HG03520 (cell line): ENCODE data around the gene TRA2A.

Experiments used
- ATAC-seq: cut with Tn5 transposase; IDR thresholded peaks from one replicate; pipeline ENCODE4 v1.9.1; 2021; ENCODE audit warnings: mild to moderate bottlenecking, moderate library complexity; ENCODE audit not compliant: unreplicated experiment

The TRA2A gene

DNA sequence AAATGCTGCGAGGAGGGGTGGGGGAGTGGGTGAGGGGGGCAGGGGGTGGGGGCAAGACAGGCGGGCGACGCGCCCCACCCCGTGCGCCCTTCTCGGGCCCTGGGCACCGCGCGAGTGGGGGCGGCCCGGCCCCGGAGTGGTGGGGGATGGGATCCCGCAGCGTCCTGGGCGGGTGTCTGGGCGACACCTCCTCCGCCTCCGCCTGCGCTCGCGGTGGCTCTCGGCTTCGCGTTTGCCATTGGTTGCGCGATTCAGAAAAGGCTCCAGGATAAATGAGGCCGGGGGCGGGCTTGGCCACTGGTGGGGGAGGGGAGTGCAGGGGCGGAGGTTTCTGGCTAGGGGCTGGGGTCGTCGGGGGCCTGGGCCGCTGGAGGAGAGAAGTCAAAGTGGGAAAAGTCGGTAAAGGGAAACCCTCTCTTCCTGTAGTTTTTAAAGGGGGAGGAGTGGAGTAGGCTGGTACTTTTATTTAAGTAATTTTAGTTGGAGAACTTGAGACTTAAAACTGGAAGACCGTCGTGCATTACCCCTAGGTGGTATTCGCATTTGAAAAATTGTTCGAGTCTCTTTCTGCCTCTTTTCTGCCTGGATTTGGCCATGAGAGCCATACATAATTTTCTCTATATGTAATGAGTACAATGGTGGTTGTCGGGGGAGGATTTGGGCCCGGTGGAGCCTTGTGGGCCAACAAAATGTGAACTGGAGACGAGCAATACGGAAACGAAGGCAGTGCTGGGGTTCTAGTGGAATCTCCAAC, 60.5 kb downstream of the TRA2A start:
- ATAC-seq, result peak; percentile 33

DNA sequence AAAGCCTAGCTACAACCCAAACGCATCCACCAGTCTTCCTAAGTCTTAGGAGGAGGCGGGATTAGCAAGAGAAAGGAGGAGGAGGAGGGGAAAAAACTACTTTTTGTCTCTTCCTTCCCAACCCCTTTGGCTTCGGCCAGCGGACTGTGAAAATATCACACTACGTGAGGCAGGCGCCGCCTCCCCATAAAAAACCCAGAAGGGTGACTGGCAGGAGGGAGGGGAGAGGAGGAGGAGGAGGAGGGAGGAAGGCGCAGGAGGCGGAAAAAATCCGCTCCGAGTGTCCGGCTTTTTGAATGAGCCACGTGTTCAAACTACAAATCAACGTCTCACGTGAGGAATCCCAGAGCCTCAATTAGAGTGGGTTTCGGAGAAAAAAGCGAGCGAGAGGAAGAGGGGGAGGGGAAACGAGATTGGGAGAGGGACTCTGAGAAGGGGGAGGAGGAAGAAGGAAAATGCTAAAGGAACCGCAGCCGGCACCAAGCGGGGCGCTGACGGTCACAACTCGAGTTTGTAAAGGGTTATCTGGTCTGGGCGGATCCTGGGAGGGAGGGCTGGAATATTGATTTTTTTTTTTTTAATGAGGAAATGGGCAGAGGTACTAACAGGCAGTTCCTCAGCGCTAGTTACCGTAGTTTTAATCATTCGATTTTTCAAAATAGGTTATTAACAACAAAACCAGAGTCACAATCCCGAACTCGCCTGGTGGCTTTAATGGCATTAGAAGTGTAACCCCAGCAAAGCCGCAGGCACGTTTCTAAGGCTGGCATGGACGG, 61.3 kb downstream of the TRA2A start, which contains the start of gene IGF2BP3:
TSS of gene IGF2BP3 (minus strand) at position 162 of the 776 bp plus-strand sequence. CDS start 381 bp downstream, outside the sequence.
- no peak for ATAC-seq

- no peak for ATAC-seq
Observed at GRCh38 chr7:23469961-23470250, 61.9 kb downstream of the TRA2A start.

- ATAC-seq, result no peak
Observed at GRCh38 chr7:23469150-23469960, 62.4 kb downstream of the TRA2A start.

GRCh38 chr7:23468526-23469149, 63.1 kb downstream of the TRA2A start:
- no peak for ATAC-seq

- no peak for ATAC-seq
Observed at GRCh38 chr7:23467806-23468525, 63.8 kb downstream of the TRA2A start.

DNA sequence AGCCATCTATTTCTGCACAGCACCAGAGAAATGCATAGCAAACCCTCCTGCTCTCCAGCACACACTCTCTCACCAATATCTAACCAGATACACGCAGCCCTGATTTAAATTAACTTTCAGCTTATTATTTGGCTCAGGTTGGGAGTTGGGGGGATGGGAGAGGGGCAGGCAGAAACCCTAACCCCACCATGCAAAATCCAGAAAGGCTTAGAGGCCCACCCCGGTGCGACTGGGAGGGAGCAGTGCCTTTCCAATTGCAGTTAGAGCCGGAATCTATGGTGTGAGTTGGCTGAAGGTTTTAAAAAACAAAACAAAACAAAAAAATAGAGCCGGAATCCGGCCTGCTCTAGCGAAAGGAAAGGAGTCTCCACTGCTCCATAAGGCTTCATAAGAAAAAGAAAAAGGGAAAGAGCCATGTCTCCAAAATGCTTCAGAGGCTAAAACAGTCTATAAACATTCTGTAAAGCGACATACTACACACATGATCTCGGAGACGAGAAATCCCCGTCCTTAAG, 64.4 kb downstream of the TRA2A start:
- ATAC-seq, result no peak

DNA sequence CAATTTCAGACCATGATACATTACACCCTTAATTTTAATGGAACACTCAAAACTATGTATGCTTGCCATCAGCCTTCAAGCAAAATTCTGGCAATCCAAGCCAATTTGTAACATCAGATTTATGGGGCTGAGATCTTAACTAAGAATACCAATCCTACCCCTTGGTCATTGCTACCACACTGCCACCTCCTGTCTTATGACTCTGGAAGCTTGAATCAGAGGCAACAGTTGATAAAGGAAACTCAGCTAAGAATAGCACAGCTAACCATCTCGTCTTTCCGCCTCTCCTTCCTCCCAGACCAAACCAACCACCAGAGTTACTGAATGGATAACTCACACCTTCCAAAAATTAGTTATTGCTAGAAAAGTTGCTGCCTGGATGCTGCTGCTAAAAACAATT, 68.9 kb downstream of the TRA2A start:
- no peak for ATAC-seq

DNA sequence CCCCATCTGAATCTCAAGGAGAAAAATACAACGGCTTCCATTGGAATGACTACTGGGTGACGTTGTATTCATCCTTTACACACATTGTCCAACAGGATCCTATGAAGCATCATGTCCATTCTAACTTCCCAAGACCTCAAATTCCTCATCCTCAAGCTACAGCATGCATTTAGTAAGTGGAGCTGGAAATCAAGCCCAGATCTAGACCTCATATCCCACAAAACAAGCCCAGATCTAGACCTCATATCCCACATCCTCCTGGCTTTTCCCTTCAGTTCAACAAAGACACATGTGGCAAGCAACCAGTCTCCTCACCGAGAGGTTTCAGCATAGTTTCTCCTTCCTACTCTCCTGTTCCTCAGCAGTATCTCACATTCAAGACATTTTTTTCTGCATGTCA, 73.7 kb downstream of the TRA2A start:
- ATAC-seq, result no peak

DNA sequence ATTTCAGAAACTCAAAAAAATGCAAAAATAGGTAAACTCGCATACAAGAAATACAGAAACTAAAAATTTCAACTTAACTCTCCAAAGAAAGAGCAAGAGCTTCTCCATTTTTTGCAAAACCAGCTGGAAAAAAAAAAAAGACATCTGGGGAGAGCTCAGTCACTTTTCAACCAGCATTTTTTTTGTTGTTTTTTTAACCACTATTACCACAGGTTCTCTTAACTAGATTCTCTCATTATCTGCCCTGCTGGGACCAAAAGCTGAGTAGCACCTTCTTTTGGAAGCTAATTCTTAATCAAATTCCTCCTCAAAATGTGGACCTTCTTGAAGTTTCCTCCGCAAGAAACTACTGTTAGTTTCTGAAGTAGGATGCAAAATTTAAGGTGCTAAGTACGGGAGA, 75.7 kb downstream of the TRA2A start:
- no peak for ATAC-seq

DNA sequence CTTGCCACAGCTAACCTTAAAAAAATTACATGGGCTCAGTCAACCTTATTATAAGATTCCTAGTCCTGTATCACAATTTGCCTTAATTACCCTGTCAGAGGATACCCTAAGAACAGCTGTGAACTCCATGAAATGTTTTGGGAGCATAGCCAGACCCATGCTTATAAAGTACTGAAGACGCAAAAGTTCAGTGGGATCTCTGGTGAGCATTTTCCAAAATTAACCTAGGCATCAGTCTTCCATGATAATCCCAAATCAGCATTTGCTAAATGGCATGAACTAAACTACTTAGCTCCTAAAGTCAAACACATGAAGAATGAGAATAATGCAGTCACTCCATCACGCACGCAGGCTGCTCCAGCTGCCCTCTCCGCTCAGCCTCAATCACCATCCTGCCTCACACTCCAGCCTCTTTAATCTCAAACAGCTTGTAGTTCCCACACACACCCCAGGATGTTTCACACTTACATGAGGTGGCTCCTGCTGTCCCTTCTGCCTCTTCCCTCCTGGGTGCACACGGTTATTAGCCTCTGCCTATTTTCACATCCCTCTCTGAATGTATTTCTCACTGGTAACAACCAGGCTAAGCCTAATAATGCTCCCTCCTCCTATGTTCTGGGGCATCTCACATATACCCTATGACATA, 76.8 kb downstream of the TRA2A start:
- ATAC-seq, result no peak
